ENCODE results near the gene JMJD8.

- no peak for TF ChIP-seq CTCF (IDR thresholded peaks at IDR 0.05)
- no peak for TF ChIP-seq POLR2A (IDR thresholded peaks at IDR 0.05)
These were observed 8.4 kb upstream of the JMJD8 start for GRCh38 chr16:692356-693108.

Data from esophagus squamous epithelium (tissue), 4 donors.